BJ (cell line): ENCODE data around the gene DENND2A. TPM values are rescaled to one million over a fixed set of nuclear protein-coding genes. Genes with fewer than 3 reads are reported as not detected.
"Not testable (repeated sequence)": the region's sequence is repeated elsewhere in the genome, so short reads cannot be mapped to it uniquely, and the experiment has no call there.

Source experiments
- CTCF ChIA-PET: fragments of 350-600 bp; formaldehyde crosslinking; extraction: SDS; loops from one replicate; lab custom pipeline; 2021; ENCODE audit warnings: antibody characterized with exemption, inconsistent platforms; lab: Yijun Ruan, JAX
- POLR2A ChIA-PET: fragments of 300-600 bp; sonication (Branson Sonifier 250); formaldehyde crosslinking; extraction: SDS; loops from one replicate; lab custom pipeline; 2021; ENCODE audit warnings: antibody characterized with exemption; lab: Charles Lee
- DNase-seq: peaks from one replicate; pipeline ENCODE4 v3.0.0-alpha.2; 2011; ENCODE audit warnings: low read depth
- H3K27me3 ChIP-seq: 2 replicates; pipeline ENCODE4 v1.6.0; 2011; ENCODE audit warnings: low read length; ENCODE audit not compliant: control insufficient read depth, insufficient read depth
- H3K36me3 ChIP-seq: 2 replicates; pipeline ENCODE4 v1.5.1; 2011; ENCODE audit warnings: low read length; ENCODE audit not compliant: control insufficient read depth, insufficient read depth
- H3K4me3 ChIP-seq: 2 replicates; pipeline ENCODE4 v1.5.1; 2011; ENCODE audit warnings: low read depth, mild to moderate bottlenecking, control low read depth, low read length
- CTCF ChIP-seq: IDR thresholded peaks from 2 replicates; pipeline ENCODE4 v1.5.1; 2011; ENCODE audit warnings: low read depth, mild to moderate bottlenecking, control low read depth, inconsistent platforms, low read length, moderate library complexity; ENCODE audit not compliant: insufficient read depth
- polyA plus RNA-seq: library from polyadenylated mRNA; depleted of rRNA; stranded (reverse); fragments of >200 nt; gene quantifications from 2 replicates; pipeline ENCODE4 v1.2.3, GENCODE V29; 2011

The DENND2A gene
- polyA plus RNA-seq, 1 experiment = 3.3 TPM

- no peaks in the 10 kb centered on the region for H3K36me3 ChIP-seq
- CTCF ChIA-PET = interaction anchor here (7.7 kb wide), 1 partner anchor 139 kb away, joined by 103 read pairs; no protein-coding TSS in a partner anchor
- no peak overlapping the region for H3K4me3 ChIP-seq
- TF ChIP-seq CTCF = no peak
- POLR2A ChIA-PET = no interaction called here
- DNase-seq = no peak
- no peaks in the 10 kb centered on the region for H3K27me3 ChIP-seq
These were observed 128.2 kb downstream of the DENND2A start for GRCh38 chr7:140512317-140513000.

- no peak for TF ChIP-seq CTCF
- CTCF ChIA-PET = interaction anchor here (0.7 to 3.6 kb wide), 3 partner anchors 8 to 470 kb away, joined by 3 to 17 read pairs (median 5); no protein-coding TSS in a partner anchor
- H3K4me3 ChIP-seq = no peak overlapping the region
- DNase-seq = no peak
- H3K27me3 ChIP-seq = no peaks in the 10 kb centered on the region
- POLR2A ChIA-PET = no interaction called here
- no peaks in the 10 kb centered on the region for H3K36me3 ChIP-seq
These were observed 130.8 kb downstream of the DENND2A start for GRCh38 chr7:140509789-140510188.

- CTCF ChIA-PET = interaction anchor here (0.9 to 3.6 kb wide), 4 partner anchors 10 to 146 kb away, joined by 3 to 17 read pairs (median 6); no protein-coding TSS in a partner anchor
- H3K36me3 ChIP-seq, H3K4me3 ChIP-seq, POLR2A ChIA-PET, DNase-seq, H3K27me3 ChIP-seq: not testable (repeated sequence)
These were observed 133.1 kb downstream of the DENND2A start for GRCh38 chr7:140507556-140507955.

- Histone ChIP-seq H3K36me3 (no peaks in the 10 kb centered on the region), H3K4me3 (no peak overlapping the region), H3K27me3 (no peaks in the 10 kb centered on the region)
- ChIA-PET CTCF (interaction anchor here (0.6 to 3.6 kb wide), 6 partner anchors 11 to 188 kb away, joined by 3 to 17 read pairs (median 4); no protein-coding TSS in a partner anchor), POLR2A (interaction anchor here (0.5 kb wide), 1 partner anchor 941 kb away, joined by 9 read pairs; no protein-coding TSS in a partner anchor)
- TF ChIP-seq CTCF = peak; percentile 34
- DNase-seq = peak; percentile 13
These were observed 133.7 kb downstream of the DENND2A start for GRCh38 chr7:140506788-140507464.

GRCh38 chr7:140501966-140502365 lies 138.6 kb downstream of the DENND2A start:
- Histone ChIP-seq H3K4me3 (no peak overlapping the region), H3K27me3 (no peaks in the 10 kb centered on the region), H3K36me3 (no peaks in the 10 kb centered on the region)
- TF ChIP-seq CTCF = no peak
- POLR2A ChIA-PET = no interaction called here
- CTCF ChIA-PET = no interaction called here
- DNase-seq = no peak

- DNase-seq, H3K4me3 ChIP-seq, POLR2A ChIA-PET, H3K27me3 ChIP-seq, H3K36me3 ChIP-seq: not testable (repeated sequence)
- CTCF ChIA-PET = interaction anchor here (0.9 to 1.1 kb wide), 2 partner anchors 21 to 148 kb away, joined by 3 read pairs; no protein-coding TSS in a partner anchor
These were observed 142.8 kb downstream of the DENND2A start for GRCh38 chr7:140497807-140498206.
